Transverse colon (tissue), 4 donors: ENCODE measurements around the gene SFRP4. TPM values are rescaled to one million over a fixed set of nuclear protein-coding genes. Genes with fewer than 3 reads are reported as not detected.

Experiments
- DNase-seq: peaks from one replicate; pipeline ENCODE4 v3.0.0-alpha.2; 2019
- H3K27ac ChIP-seq, 4 donors: fragments of 200-600 bp; sonication (generic); 2 replicates each; pipeline ENCODE4 v1.5.1; 2016 to 2018; ENCODE audit warnings: inconsistent platforms in 4 of 4
- H3K27me3 ChIP-seq: fragments of 200-600 bp; sonication (generic); 2 replicates; pipeline ENCODE4 v1.5.1; 2017; ENCODE audit warnings: inconsistent platforms
- H3K36me3 ChIP-seq, 4 donors: fragments of 200-600 bp; sonication (generic); 2 replicates each; pipeline ENCODE4 v1.5.1; 2017 to 2019; ENCODE audit warnings: inconsistent platforms in 4 of 4
- H3K4me1 ChIP-seq, 4 donors: fragments of 200-600 bp; sonication (generic); 2 replicates each; pipeline ENCODE4 v1.5.1; 2017 to 2020; ENCODE audit warnings: inconsistent platforms in 4 of 4
- H3K4me3 ChIP-seq, 4 donors: fragments of 200-600 bp; sonication (generic); 1 replicate in 1 of 4; 2 replicates in 3 of 4; pipeline versions ENCODE4 v1.5.1 to v1.6.1; 2017 to 2019; ENCODE audit warnings: inconsistent platforms in 4 of 4
- H3K9me3 ChIP-seq, 2 donors: fragments of 200-600 bp; sonication (generic); 2 replicates each; pipeline ENCODE4 v1.5.1; 2017 to 2019; ENCODE audit warnings: inconsistent platforms in 2 of 2
- CTCF ChIP-seq, 5 experiments: fragments of 200-600 bp in 3 of 5; fragments of 450-650 bp in 2 of 5; sonication (generic) in 3 of 5; IDR thresholded peaks; 1 replicate in 2 of 5; 2 replicates in 3 of 5; pipeline ENCODE4 v1.5.1; 2016 to 2017; ENCODE audit warnings: antibody characterized with exemption in 5 of 5, inconsistent platforms in 3 of 5, mild to moderate bottlenecking in 2 of 5, moderate library complexity in 1 of 5
- EP300 ChIP-seq: sonication (generic); formaldehyde crosslinking; IDR thresholded peaks from one replicate; pipeline ENCODE4 v1.6.1; 2017; ENCODE audit warnings: antibody characterized with exemption, low read depth
- POLR2A ChIP-seq: fragments of 450-650 bp; IDR thresholded peaks from one replicate; pipeline ENCODE4 v1.6.1; 2016; ENCODE audit warnings: antibody characterized with exemption, mild to moderate bottlenecking, moderate library complexity
- POLR2AphosphoS5 ChIP-seq, 3 donors: sonication (generic); formaldehyde crosslinking; IDR thresholded peaks; one replicate each; pipeline ENCODE4 v1.6.1; 2016; ENCODE audit warnings: antibody characterized with exemption in 3 of 3
- WGBS, 2 donors: methylation state at CpG; one replicate each; pipeline ENCODE4 v1.1.5; 2018; ENCODE audit warnings: low coverage in 1 of 2; 5-methylcytosine and 5-hydroxymethylcytosine counted together
- in situ Hi-C, 4 donors: fragments of 200-750 bp; cut with MboI; loops; one replicate each; pipeline versions ENCODE4 v1.15.0 to v1.15.1; 2017; ENCODE audit warnings: low sequenced_read_pairs in 3 of 4, low pct_ligation_motif_present in 1 of 4, low pct_unique_long_range_greater_than_20kb in 1 of 4
- intact Hi-C: fragments of 100-400 bp; cut with DNase I; formaldehyde crosslinking; loops from one replicate; pipeline ENCODE4 v1.15.1; 2023; ENCODE audit warnings: low total_unique reads
- total RNA-seq, 4 donors: library from RNA; depleted of rRNA; stranded (reverse); fragments of >200 nt; gene quantifications; one replicate each; pipeline ENCODE4 v1.1.0, GENCODE V29; 2016

The SFRP4 gene
- total RNA-seq, 4 donors from 2014 or later = 0.41 to 1.8 (median 0.64) TPM; not detected in 1

GRCh38 chr7:37912756-37913155 is 3.9 kb downstream of the SFRP4 start:
- H3K27ac ChIP-seq = no peak overlapping the region
- in situ Hi-C loops (loop anchor here (10.0 to 25.0 kb wide), 3 partner anchors 175 to 312 kb away; no protein-coding TSS in a partner anchor), intact Hi-C loops (no loop called here)
- no peak overlapping the region for H3K4me3 ChIP-seq
- no peaks in the 10 kb centered on the region for H3K36me3 ChIP-seq
- no peaks in the 10 kb centered on the region for H3K9me3 ChIP-seq
- WGBS, 2 donors = 58 to 61% methylated on average over 2 of the region's 2 CpGs
- H3K27me3 ChIP-seq = peaks cover 18% of the 10 kb centered on the region
- TF ChIP-seq CTCF (IDR thresholded peaks at IDR 0.05) (no peak), EP300 (no peak), POLR2A (no peak), POLR2AphosphoS5 (IDR thresholded peaks at IDR 0.05) (no peak)
- DNase-seq = no peak
- H3K4me1 ChIP-seq = peaks cover 0 to 19% (median 13%) of the 10 kb centered on the region in 4 donors

GRCh38 chr7:37908221-37908788 is 8.3 kb downstream of the SFRP4 start:
- in situ Hi-C loops = loop anchor here (25.0 kb wide), 2 partner anchors 179 to 304 kb away; no protein-coding TSS in a partner anchor
- no peak overlapping the region for H3K27ac ChIP-seq
- 86 to 98% methylated on average over 1 of the region's 1 CpG for WGBS, 2 donors

GRCh38 chr7:37901890-37902524 is 14.6 kb downstream of the SFRP4 start:
- 65 to 80% methylated on average over 1 to 2 of the region's 2 CpGs for WGBS, 2 donors
- TF ChIP-seq EP300 (no peak), POLR2A (no peak), POLR2AphosphoS5 (IDR thresholded peaks at IDR 0.05) (no peak), CTCF (IDR thresholded peaks at IDR 0.05) (no peak)
- H3K27ac ChIP-seq = no peak overlapping the region
- no peaks in the 10 kb centered on the region for H3K36me3 ChIP-seq
- H3K9me3 ChIP-seq = no peaks in the 10 kb centered on the region
- intact Hi-C loops (loop anchor here (5.0 kb wide), 1 partner anchor 315 kb away; no protein-coding TSS in a partner anchor), in situ Hi-C loops (loop anchor here (25.0 kb wide), 2 partner anchors 185 to 310 kb away; no protein-coding TSS in a partner anchor)
- no peak for DNase-seq
- no peaks in the 10 kb centered on the region for H3K4me1 ChIP-seq
- H3K4me3 ChIP-seq = no peak overlapping the region
- no peaks in the 10 kb centered on the region for H3K27me3 ChIP-seq

More at GRCh38 chr7:37908221-37908788, 8.3 kb downstream of the SFRP4 start:
- no peaks in the 10 kb centered on the region for H3K4me1 ChIP-seq
- no peak overlapping the region for H3K4me3 ChIP-seq
- H3K36me3 ChIP-seq = no peaks in the 10 kb centered on the region
- DNase-seq = no peak
- H3K27me3 ChIP-seq = no peaks in the 10 kb centered on the region
- no peaks in the 10 kb centered on the region for H3K9me3 ChIP-seq
- TF ChIP-seq EP300 (no peak), POLR2AphosphoS5 (IDR thresholded peaks at IDR 0.05) (no peak), POLR2A (no peak), CTCF (IDR thresholded peaks at IDR 0.05) (no peak)
- intact Hi-C loops = no loop called here

GRCh38 chr7:37901236-37901827 is 15.3 kb downstream of the SFRP4 start:
- no peaks in the 10 kb centered on the region for H3K9me3 ChIP-seq
- 11 to 22% methylated on average over 5 to 6 of the region's 6 CpGs for WGBS, 2 donors
- H3K4me1 ChIP-seq = no peaks in the 10 kb centered on the region
- no peak overlapping the region for H3K27ac ChIP-seq
- intact Hi-C loops = loop anchor here (5.0 kb wide), 1 partner anchor 316 kb away; no protein-coding TSS in a partner anchor
- no peak for DNase-seq
- H3K4me3 ChIP-seq = no peak overlapping the region
- no peak for TF ChIP-seq POLR2A
- TF ChIP-seq POLR2AphosphoS5 (IDR thresholded peaks at IDR 0.05) = no peak
- no peak for TF ChIP-seq EP300
- TF ChIP-seq CTCF (IDR thresholded peaks at IDR 0.05) = peak; percentile 44 to 61 (median 50)
- in situ Hi-C loops = loop anchor here (25.0 kb wide), 2 partner anchors 186 to 311 kb away; no protein-coding TSS in a partner anchor
- H3K27me3 ChIP-seq = no peaks in the 10 kb centered on the region
- no peaks in the 10 kb centered on the region for H3K36me3 ChIP-seq
